ENCODE measurements around the gene ARAP3. TPM values are rescaled to one million over a fixed set of nuclear protein-coding genes. Genes with fewer than 3 reads are reported as not detected.
A peak's percentile ranks its signal among the peaks of the same experiment; 100 is the strongest.

Gene ARAP3
- total and polyA plus RNA-seq, 9 of the 15 experiments (the other 6 are each of a cell fraction or from before 2014, with no cell fraction given), result 0.83 to 25.7 (median 6.4) TPM

DNA sequence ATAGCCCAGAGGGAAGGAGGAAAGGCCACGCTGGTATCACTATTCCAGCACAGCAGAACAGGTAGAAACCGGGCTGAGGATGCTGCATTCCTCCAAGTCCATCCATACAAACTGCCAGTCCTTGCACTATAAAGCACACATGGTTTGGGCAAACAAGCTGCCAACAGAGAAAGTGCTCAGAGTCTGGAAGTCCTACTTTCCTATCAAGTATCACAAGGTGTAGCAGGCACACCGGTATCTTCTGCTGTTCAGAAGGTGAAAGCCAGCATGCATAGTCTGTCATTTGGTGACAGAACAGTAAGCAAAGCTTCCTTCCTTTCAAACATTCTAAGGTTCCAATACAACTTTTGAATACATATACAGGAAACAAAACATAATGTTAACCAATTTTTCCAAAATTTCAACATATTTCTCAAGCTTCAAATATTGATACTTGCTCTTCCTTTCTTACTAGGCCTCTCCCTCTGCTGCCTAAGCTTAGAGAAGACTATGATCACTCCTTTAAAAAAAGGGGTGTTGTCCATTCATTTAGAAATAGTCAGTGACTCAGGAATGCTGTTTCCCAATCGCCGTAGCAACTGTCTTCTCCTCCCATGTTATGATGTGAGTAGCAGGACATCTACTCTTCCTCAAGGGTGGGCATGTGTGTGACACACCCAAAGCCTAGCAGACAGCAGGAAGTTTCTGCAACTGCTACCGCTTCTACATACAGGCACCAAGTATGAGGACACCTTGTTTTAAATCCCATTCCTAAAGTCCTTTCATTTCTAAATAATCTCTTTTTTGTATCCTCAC lies 77.9 kb downstream of the ARAP3 start (continued):
- TF ChIP-seq, protein P1, sequence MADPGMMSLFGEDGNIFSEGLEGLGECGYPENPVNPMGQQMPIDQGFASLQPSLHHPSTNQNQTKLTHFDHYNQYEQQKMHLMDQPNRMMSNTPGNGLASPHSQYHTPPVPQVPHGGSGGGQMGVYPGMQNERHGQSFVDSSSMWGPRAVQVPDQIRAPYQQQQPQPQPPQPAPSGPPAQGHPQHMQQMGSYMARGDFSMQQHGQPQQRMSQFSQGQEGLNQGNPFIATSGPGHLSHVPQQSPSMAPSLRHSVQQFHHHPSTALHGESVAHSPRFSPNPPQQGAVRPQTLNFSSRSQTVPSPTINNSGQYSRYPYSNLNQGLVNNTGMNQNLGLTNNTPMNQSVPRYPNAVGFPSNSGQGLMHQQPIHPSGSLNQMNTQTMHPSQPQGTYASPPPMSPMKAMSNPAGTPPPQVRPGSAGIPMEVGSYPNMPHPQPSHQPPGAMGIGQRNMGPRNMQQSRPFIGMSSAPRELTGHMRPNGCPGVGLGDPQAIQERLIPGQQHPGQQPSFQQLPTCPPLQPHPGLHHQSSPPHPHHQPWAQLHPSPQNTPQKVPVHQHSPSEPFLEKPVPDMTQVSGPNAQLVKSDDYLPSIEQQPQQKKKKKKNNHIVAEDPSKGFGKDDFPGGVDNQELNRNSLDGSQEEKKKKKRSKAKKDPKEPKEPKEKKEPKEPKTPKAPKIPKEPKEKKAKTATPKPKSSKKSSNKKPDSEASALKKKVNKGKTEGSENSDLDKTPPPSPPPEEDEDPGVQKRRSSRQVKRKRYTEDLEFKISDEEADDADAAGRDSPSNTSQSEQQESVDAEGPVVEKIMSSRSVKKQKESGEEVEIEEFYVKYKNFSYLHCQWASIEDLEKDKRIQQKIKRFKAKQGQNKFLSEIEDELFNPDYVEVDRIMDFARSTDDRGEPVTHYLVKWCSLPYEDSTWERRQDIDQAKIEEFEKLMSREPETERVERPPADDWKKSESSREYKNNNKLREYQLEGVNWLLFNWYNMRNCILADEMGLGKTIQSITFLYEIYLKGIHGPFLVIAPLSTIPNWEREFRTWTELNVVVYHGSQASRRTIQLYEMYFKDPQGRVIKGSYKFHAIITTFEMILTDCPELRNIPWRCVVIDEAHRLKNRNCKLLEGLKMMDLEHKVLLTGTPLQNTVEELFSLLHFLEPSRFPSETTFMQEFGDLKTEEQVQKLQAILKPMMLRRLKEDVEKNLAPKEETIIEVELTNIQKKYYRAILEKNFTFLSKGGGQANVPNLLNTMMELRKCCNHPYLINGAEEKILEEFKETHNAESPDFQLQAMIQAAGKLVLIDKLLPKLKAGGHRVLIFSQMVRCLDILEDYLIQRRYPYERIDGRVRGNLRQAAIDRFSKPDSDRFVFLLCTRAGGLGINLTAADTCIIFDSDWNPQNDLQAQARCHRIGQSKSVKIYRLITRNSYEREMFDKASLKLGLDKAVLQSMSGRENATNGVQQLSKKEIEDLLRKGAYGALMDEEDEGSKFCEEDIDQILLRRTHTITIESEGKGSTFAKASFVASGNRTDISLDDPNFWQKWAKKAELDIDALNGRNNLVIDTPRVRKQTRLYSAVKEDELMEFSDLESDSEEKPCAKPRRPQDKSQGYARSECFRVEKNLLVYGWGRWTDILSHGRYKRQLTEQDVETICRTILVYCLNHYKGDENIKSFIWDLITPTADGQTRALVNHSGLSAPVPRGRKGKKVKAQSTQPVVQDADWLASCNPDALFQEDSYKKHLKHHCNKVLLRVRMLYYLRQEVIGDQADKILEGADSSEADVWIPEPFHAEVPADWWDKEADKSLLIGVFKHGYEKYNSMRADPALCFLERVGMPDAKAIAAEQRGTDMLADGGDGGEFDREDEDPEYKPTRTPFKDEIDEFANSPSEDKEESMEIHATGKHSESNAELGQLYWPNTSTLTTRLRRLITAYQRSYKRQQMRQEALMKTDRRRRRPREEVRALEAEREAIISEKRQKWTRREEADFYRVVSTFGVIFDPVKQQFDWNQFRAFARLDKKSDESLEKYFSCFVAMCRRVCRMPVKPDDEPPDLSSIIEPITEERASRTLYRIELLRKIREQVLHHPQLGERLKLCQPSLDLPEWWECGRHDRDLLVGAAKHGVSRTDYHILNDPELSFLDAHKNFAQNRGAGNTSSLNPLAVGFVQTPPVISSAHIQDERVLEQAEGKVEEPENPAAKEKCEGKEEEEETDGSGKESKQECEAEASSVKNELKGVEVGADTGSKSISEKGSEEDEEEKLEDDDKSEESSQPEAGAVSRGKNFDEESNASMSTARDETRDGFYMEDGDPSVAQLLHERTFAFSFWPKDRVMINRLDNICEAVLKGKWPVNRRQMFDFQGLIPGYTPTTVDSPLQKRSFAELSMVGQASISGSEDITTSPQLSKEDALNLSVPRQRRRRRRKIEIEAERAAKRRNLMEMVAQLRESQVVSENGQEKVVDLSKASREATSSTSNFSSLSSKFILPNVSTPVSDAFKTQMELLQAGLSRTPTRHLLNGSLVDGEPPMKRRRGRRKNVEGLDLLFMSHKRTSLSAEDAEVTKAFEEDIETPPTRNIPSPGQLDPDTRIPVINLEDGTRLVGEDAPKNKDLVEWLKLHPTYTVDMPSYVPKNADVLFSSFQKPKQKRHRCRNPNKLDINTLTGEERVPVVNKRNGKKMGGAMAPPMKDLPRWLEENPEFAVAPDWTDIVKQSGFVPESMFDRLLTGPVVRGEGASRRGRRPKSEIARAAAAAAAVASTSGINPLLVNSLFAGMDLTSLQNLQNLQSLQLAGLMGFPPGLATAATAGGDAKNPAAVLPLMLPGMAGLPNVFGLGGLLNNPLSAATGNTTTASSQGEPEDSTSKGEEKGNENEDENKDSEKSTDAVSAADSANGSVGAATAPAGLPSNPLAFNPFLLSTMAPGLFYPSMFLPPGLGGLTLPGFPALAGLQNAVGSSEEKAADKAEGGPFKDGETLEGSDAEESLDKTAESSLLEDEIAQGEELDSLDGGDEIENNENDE (IDR thresholded peaks at IDR 0.05; ENCODE audit: low read depth, low read length), result no peak
- TF ChIP-seq NFIX (CRISPR knock-in tag; IDR thresholded peaks at IDR 0.05; ENCODE audit: low read depth) (no peak), C11orf30 (IDR thresholded peaks at IDR 0.05; ENCODE audit: low read depth) (0 out of 2 replicates have a peak, but pooled peaks have one; percentile 26), NFE2 (IDR thresholded peaks at IDR 0.05; ENCODE audit: low read depth) (peak; percentile 72), RCOR1 (IDR thresholded peaks at IDR 0.05; ENCODE audit: borderline replicate concordance in 1 of 2, low read depth in 2 of 2, low read length in 2 of 2) (peak in 1 of 2 experiments; percentile 60; a peak in 1 of 4 replicates), SRSF7 (optimal IDR thresholded peaks at IDR 0.05; ENCODE audit: low read depth, low read length) (no peak), TEAD4 (IDR thresholded peaks at IDR 0.05; ENCODE audit: low read length) (peak; percentile 77), TEAD4 (CRISPR knock-in tag; IDR thresholded peaks at IDR 0.05; ENCODE audit: borderline replicate concordance) (no peak)
- TF ChIP-seq, protein P2, sequence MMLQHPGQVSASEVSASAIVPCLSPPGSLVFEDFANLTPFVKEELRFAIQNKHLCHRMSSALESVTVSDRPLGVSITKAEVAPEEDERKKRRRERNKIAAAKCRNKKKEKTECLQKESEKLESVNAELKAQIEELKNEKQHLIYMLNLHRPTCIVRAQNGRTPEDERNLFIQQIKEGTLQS (IDR thresholded peaks at IDR 0.05), result peak; percentile 63
- TF ChIP-seq, protein P2 (CRISPR knock-in tag; conservative IDR thresholded peaks at IDR 0.05), result no peak
- TF ChIP-seq, protein P3, sequence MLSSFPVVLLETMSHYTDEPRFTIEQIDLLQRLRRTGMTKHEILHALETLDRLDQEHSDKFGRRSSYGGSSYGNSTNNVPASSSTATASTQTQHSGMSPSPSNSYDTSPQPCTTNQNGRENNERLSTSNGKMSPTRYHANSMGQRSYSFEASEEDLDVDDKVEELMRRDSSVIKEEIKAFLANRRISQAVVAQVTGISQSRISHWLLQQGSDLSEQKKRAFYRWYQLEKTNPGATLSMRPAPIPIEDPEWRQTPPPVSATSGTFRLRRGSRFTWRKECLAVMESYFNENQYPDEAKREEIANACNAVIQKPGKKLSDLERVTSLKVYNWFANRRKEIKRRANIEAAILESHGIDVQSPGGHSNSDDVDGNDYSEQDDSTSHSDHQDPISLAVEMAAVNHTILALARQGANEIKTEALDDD (IDR thresholded peaks at IDR 0.05), result 0 out of 2 replicates have a peak, but pooled peaks have one; percentile 27
- TF ChIP-seq, protein P4, sequence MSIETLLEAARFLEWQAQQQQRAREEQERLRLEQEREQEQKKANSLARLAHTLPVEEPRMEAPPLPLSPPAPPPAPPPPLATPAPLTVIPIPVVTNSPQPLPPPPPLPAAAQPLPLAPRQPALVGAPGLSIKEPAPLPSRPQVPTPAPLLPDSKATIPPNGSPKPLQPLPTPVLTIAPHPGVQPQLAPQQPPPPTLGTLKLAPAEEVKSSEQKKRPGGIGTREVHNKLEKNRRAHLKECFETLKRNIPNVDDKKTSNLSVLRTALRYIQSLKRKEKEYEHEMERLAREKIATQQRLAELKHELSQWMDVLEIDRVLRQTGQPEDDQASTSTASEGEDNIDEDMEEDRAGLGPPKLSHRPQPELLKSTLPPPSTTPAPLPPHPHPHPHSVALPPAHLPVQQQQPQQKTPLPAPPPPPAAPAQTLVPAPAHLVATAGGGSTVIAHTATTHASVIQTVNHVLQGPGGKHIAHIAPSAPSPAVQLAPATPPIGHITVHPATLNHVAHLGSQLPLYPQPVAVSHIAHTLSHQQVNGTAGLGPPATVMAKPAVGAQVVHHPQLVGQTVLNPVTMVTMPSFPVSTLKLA (conservative IDR thresholded peaks at IDR 0.05), result peak; percentile 56 to 73

All from K562 (cell line).